IMR-90 (cell line): ENCODE measurements around the gene STAT5A. TPM values are rescaled to one million over a fixed set of nuclear protein-coding genes. Genes with fewer than 3 reads are reported as not detected.
"Not testable (repeated sequence)": the region's sequence is repeated elsewhere in the genome, so short reads cannot be mapped to it uniquely, and the experiment has no call there.

Experiments
- ATAC-seq: fragments of 200-7000 bp; cut with Tn5 transposase; 2 replicates; pipeline ENCODE4 v1.9.1; 2020; ENCODE audit warnings: low read depth, mild to moderate bottlenecking, moderate library complexity
- BruUV-seq: library from RNA; stranded (reverse); fragments of 400-500 nt; replicated peaks from 2 replicates; lab custom pipeline; 2021; lab: Mats Ljungman, UMichigan
- CTCF ChIA-PET: fragments of 300-600 bp; formaldehyde crosslinking; extraction: SDS; loops from one replicate; lab custom pipeline; 2021; ENCODE audit warnings: antibody characterized with exemption; lab: Yijun Ruan, JAX
- POLR2A ChIA-PET: fragments of 300-600 bp; sonication (Branson Sonifier 250); formaldehyde crosslinking; loops from one replicate; lab custom pipeline; 2022; ENCODE audit warnings: antibody characterized with exemption; ENCODE audit not compliant: unreplicated experiment; lab: Charles Lee
- DNase-seq: peaks from one replicate; pipeline ENCODE4 v3.0.0; 2013
- H2AFZ ChIP-seq: replicated peaks from 2 replicates; pipeline ENCODE3; 2013; ENCODE audit warnings: low read length, mild to moderate bottlenecking; ENCODE audit not compliant: poor library complexity
- H2AK5ac ChIP-seq: 2 replicates; pipeline ENCODE4 v1.6.1; 2013; ENCODE audit warnings: low read depth, low read length, inconsistent platforms
- H2AK9ac ChIP-seq: replicated peaks from 2 replicates; pipeline ENCODE3; 2013; ENCODE audit warnings: mild to moderate bottlenecking, low read depth, low read length, moderate library complexity; ENCODE audit not compliant: poor library complexity
- H2BK120ac ChIP-seq: 2 replicates; pipeline ENCODE4 v1.6.1; 2013; ENCODE audit warnings: low read depth, low read length, inconsistent platforms
- H2BK15ac ChIP-seq: 3 replicates; pipeline ENCODE4 v1.6.1; 2013; ENCODE audit warnings: low read depth, low read length, inconsistent platforms
- H2BK20ac ChIP-seq: 2 replicates; pipeline ENCODE4 v1.6.1; 2013; ENCODE audit warnings: low read depth, mild to moderate bottlenecking, inconsistent platforms, low read length, moderate library complexity
- H2BK5ac ChIP-seq: 2 replicates; pipeline ENCODE4 v1.6.1; 2013; ENCODE audit warnings: mild to moderate bottlenecking, low read depth, low read length, inconsistent platforms; ENCODE audit not compliant: poor library complexity, severe bottlenecking
- H3K14ac ChIP-seq: replicated peaks from 2 replicates; pipeline ENCODE4 v1.6.1; 2013; ENCODE audit warnings: low read depth, low read length, inconsistent platforms
- H3K18ac ChIP-seq: 2 replicates; pipeline ENCODE4 v1.6.1; 2013; ENCODE audit warnings: low read depth, low read length, control low read depth
- H3K23ac ChIP-seq: 2 replicates; pipeline ENCODE4 v1.6.1; 2013; ENCODE audit warnings: low read depth, low read length, inconsistent platforms
- H3K27ac ChIP-seq: 2 replicates; pipeline ENCODE4 v1.5.1; 2013; ENCODE audit warnings: mild to moderate bottlenecking, control low read depth, low read length; ENCODE audit not compliant: insufficient read depth
- H3K27me3 ChIP-seq: 2 replicates; pipeline ENCODE4 v1.6.1; 2013; ENCODE audit warnings: low read length; ENCODE audit not compliant: control insufficient read depth, insufficient read depth
- H3K36me3 ChIP-seq: 2 replicates; pipeline ENCODE4 v1.6.1; 2013; ENCODE audit warnings: low read length, mixed read lengths; ENCODE audit not compliant: control insufficient read depth, insufficient read depth
- H3K4ac ChIP-seq: 2 replicates; pipeline ENCODE4 v1.6.1; 2013; ENCODE audit warnings: low read depth, low read length, inconsistent platforms
- H3K4me1 ChIP-seq: 2 replicates; pipeline ENCODE4 v1.6.1; 2013; ENCODE audit warnings: low read length, mixed read lengths; ENCODE audit not compliant: control insufficient read depth, insufficient read depth
- H3K4me2 ChIP-seq: 2 replicates; pipeline ENCODE4 v1.6.1; 2013; ENCODE audit warnings: low read depth, mild to moderate bottlenecking, control low read depth, low read length, moderate library complexity
- H3K4me3 ChIP-seq: 2 replicates; pipeline ENCODE4 v1.5.1; 2013; ENCODE audit warnings: low read depth, mild to moderate bottlenecking, control low read depth, low read length, moderate library complexity; ENCODE audit not compliant: insufficient read depth
- H3K56ac ChIP-seq: 2 replicates; pipeline ENCODE4 v1.6.1; 2013; ENCODE audit warnings: low read length, inconsistent platforms; ENCODE audit not compliant: insufficient read depth; ENCODE audit errors: extremely low read depth
- H3K79me1 ChIP-seq, 2 experiments: 2 replicates each; pipeline ENCODE4 v1.6.1; 2013; ENCODE audit warnings: low read length in 2 of 2, inconsistent platforms in 1 of 2, low read depth in 1 of 2
- H3K9ac ChIP-seq: 2 replicates; pipeline ENCODE4 v1.6.1; 2013; ENCODE audit warnings: low read depth, low read length, control low read depth
- H3K9me1 ChIP-seq: 2 replicates; pipeline ENCODE4 v1.6.1; 2013; ENCODE audit warnings: low read length, inconsistent platforms; ENCODE audit not compliant: insufficient read depth
- H3K9me3 ChIP-seq: 2 replicates; pipeline ENCODE4 v1.6.1; 2013; ENCODE audit warnings: low read length; ENCODE audit not compliant: control insufficient read depth, insufficient read depth
- H4K20me1 ChIP-seq: 2 replicates; pipeline ENCODE4 v1.6.1; 2013; ENCODE audit warnings: low read length, inconsistent platforms; ENCODE audit not compliant: insufficient read depth
- H4K5ac ChIP-seq: 2 replicates; pipeline ENCODE4 v1.6.1; 2013; ENCODE audit warnings: mild to moderate bottlenecking, low read depth, low read length, control low read depth
- H4K8ac ChIP-seq, 2 experiments: 2 replicates each; pipeline ENCODE4 v1.6.1; 2013; ENCODE audit warnings: low read depth in 2 of 2, low read length in 2 of 2, control low read depth in 1 of 2, inconsistent platforms in 1 of 2
- H4K91ac ChIP-seq: 2 replicates; pipeline ENCODE4 v1.6.1; 2013; ENCODE audit warnings: low read depth, low read length, inconsistent platforms; ENCODE audit not compliant: insufficient read depth
- BHLHE40 ChIP-seq: fragments of 150-350 bp; IDR thresholded peaks from 2 replicates; pipeline ENCODE4 v1.6.1; 2016; ENCODE audit warnings: mild to moderate bottlenecking, low read depth, low read length
- CEBPB ChIP-seq: IDR thresholded peaks from 2 replicates; pipeline ENCODE4 v1.6.1; 2012; ENCODE audit warnings: low read depth, low read length, improper control_type of control experiment
- CTCF ChIP-seq: conservative IDR thresholded peaks from 2 replicates; pipeline ENCODE4 v1.5.1; 2012; ENCODE audit warnings: mild to moderate bottlenecking, low read depth, low read length, improper control_type of control experiment
- FOS ChIP-seq: fragments of 150-350 bp; IDR thresholded peaks from 2 replicates; pipeline ENCODE4 v1.6.1; 2016; ENCODE audit warnings: low read depth, low read length
- RAD21 ChIP-seq: IDR thresholded peaks from 2 replicates; pipeline ENCODE4 v1.6.1; 2012; ENCODE audit warnings: low read length, improper control_type of control experiment
- SMC3 ChIP-seq: fragments of 150-350 bp; IDR thresholded peaks from 2 replicates; pipeline ENCODE4 v1.6.1; 2016; ENCODE audit warnings: low read depth, mild to moderate bottlenecking, antibody characterized with exemption, low read length, moderate library complexity
- WGBS, 2 experiments: methylation state at CpG; one replicate each; pipeline versions ENCODE4 v1.1.5 to v1.1.7; 2013; ENCODE audit warnings: missing lambda C conversion rate in 2 of 2; ENCODE audit not compliant: insufficient read length in 1 of 2; ENCODE audit errors: extremely low coverage in 2 of 2; 5-methylcytosine and 5-hydroxymethylcytosine counted together
- dilution Hi-C: fragments of 300-500 bp; cut with HindIII; formaldehyde crosslinking; loops from one replicate; pipeline ENCODE4 v1.14.3; 2018; ENCODE audit warnings: low sequenced_read_pairs; ENCODE audit not compliant: unreplicated experiment
- in situ Hi-C: fragments of 300-500 bp; cut with MboI; formaldehyde crosslinking; loops from 3 replicates; pipeline ENCODE4 v1.14.3; 2019; ENCODE audit warnings: low sequenced_read_pairs, inconsistent platforms, mixed read lengths
- intact Hi-C: fragments of 100-400 bp; cut with micrococcal nuclease; formaldehyde crosslinking; loops from 2 replicates; pipeline ENCODE4 v1.10.0; 2022
- polyA plus RNA-seq, 3 experiments: library from polyadenylated mRNA; depleted of rRNA; stranded (reverse); fragments of >200 nt; gene quantifications; 2 replicates each; pipeline ENCODE4 v1.2.3, GENCODE V29; 2012; ENCODE audit warnings: low replicate concordance in 1 of 3
- total RNA-seq: library from RNA; depleted of rRNA; stranded (reverse); fragments of >200 nt; gene quantifications from 2 replicates; pipeline ENCODE4 v1.2.3, GENCODE V29; 2012

Gene STAT5A
- total and polyA plus RNA-seq, 2 of the 4 experiments (the other 2 are of a cell fraction) = 1.3 to 1.4 TPM

GRCh38 chr17:42296012-42296411 lies 7.7 kb downstream of the STAT5A start:
- dilution Hi-C loops = no loop called here

GRCh38 chr17:42297775-42298174 lies 9.5 kb downstream of the STAT5A start:
- CTCF ChIA-PET, dilution Hi-C loops, H4K91ac ChIP-seq, H4K8ac ChIP-seq, H3K36me3 ChIP-seq, H3K4me1 ChIP-seq, ATAC-seq, H3K14ac ChIP-seq, H3K4me2 ChIP-seq, POLR2A ChIA-PET, H4K20me1 ChIP-seq, DNase-seq, H3K27ac ChIP-seq, in situ Hi-C loops, H2AK9ac ChIP-seq, H2BK120ac ChIP-seq, H3K4me3 ChIP-seq, H4K5ac ChIP-seq, H3K27me3 ChIP-seq, H2BK20ac ChIP-seq, H2AFZ ChIP-seq, H2AK5ac ChIP-seq, H2BK5ac ChIP-seq, H2BK15ac ChIP-seq, H3K9me3 ChIP-seq, H3K4ac ChIP-seq, intact Hi-C loops, H3K79me1 ChIP-seq, H3K9me1 ChIP-seq, H3K18ac ChIP-seq, H3K56ac ChIP-seq, H3K23ac ChIP-seq, BruUV-seq, H3K9ac ChIP-seq: not testable (repeated sequence)
- WGBS, 2 experiments = 70% methylated on average over 3 of the region's 10 CpGs; no CpG with 5 or more reads in 1 of the 2 experiments

More at GRCh38 chr17:42296012-42296411, 7.7 kb downstream of the STAT5A start:
- Histone ChIP-seq H3K79me1 (no peaks in the 10 kb centered on the region), H2BK5ac (no peak overlapping the region), H3K56ac (no peak overlapping the region), H4K8ac (no peak overlapping the region), H3K4me3 (no peak overlapping the region), H4K5ac (no peak overlapping the region), H3K4me2 (no peak overlapping the region), H4K91ac (no peak overlapping the region), H2AK5ac (no peak overlapping the region), H2AFZ (no peak overlapping the region), H2BK20ac (no peak overlapping the region), H3K4ac (no peak overlapping the region), H3K9me3 (no peaks in the 10 kb centered on the region), H2AK9ac (no peak overlapping the region), H2BK15ac (no peak overlapping the region), H3K23ac (no peak overlapping the region), H3K18ac (no peak overlapping the region), H3K9me1 (no peaks in the 10 kb centered on the region; the same call in 1 of the 2 replicates), H3K9ac (no peak overlapping the region), H3K36me3 (peaks cover 2% of the 10 kb centered on the region; the same call in 1 of the 2 replicates), H3K14ac (no peak overlapping the region), H3K27me3 (no peaks in the 10 kb centered on the region), H2BK120ac (no peak overlapping the region), H3K27ac (no peak overlapping the region), H4K20me1 (no peaks in the 10 kb centered on the region), H3K4me1 (no peaks in the 10 kb centered on the region)
- BruUV-seq = no TSS peak
- TF ChIP-seq CTCF (no peak), SMC3 (no peak), CEBPB (no peak), FOS (no peak), BHLHE40 (no peak), RAD21 (no peak)
- intact Hi-C loops = no loop called here
- no CpG with 5 or more reads among the region's 3 CpGs for WGBS, 2 experiments
- ChIA-PET POLR2A (no interaction called here), CTCF (no interaction called here)
- DNase-seq = no peak
- in situ Hi-C loops = no loop called here
- ATAC-seq = no peak
